Measurements from ENCODE around the gene ROBO4.

- TF ChIP-seq CTCF (IDR thresholded peaks at IDR 0.05; ENCODE audit: insufficient read depth, low read depth, low read length) (no peak), EZH2 (IDR thresholded peaks at IDR 0.05; ENCODE audit: insufficient read depth, low read length) (no peak)
Observed at GRCh38 chr11:124896821-124897391, 759 bp downstream of the ROBO4 start.
